ENCODE data around the gene RAD1.
"Not testable (repeated sequence)": the region's sequence is repeated elsewhere in the genome, so short reads cannot be mapped to it uniquely, and the experiment has no call there.

The RAD1 gene, protein sequence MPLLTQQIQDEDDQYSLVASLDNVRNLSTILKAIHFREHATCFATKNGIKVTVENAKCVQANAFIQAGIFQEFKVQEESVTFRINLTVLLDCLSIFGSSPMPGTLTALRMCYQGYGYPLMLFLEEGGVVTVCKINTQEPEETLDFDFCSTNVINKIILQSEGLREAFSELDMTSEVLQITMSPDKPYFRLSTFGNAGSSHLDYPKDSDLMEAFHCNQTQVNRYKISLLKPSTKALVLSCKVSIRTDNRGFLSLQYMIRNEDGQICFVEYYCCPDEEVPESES

DNA sequence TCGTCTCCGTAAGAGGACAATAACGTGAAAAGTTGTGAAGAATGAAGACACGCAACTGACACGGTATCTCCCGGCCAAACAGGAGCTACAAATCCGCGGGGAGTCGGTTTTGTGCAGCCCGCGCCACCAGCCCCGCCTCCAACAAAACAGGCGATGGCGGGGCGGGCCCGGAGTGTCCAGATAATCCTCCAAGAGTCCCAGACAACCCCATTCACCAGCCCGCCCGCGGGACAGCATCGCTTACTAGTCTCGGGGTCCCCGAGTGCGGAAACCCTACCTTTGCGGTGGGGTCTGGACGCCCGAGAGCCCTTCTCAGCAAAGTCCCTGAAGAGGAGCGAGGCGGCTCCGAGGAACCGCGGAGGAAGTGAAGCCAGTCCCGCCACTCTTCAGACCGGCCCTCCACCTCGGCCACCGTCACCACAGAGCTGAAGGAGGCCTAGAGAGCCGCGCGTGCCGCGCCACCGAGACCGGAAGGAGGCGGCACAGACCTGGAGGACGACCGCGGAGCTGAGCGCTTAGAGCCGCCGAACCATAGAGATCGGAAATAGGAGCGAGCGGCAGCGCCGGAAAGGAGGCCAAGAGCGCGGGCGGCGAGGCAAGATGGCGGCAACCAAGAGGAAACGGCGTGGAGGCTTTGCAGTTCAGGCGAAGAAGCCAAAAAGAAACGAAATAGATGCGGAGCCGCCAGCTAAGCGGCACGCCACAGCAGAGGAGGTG is at the start of gene RAD1, which contains the start of gene BRIX1:
Gene RAD1 (minus strand): TSS at position 366 of the 717 bp plus-strand sequence. CDS start 612 bp downstream, outside the sequence.
Gene BRIX1 (plus strand): TSS at position 573 of the 717 bp plus-strand sequence. CDS start 28 bp downstream, at position 601.
- DNase-seq = peak; percentile 99

DNA sequence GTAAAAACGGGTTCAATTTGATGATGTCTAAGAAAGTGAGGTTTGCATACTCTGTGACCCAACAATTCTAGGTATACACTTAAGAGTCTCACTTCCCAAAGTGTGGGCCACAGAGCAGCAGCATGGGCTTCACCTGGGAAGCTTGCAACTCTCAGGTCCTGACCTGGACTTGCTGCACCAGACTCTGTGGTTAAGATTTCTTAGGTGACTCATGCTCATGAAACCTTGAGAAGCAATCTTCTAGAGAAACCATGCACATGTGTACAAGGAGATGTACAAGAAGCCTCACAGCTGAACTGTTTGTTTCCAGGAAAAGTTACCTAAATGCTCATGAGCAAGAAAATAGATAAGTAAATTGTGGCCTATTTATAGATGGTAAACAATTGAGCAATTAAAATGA is 44.0 kb upstream of the RAD1 start:
- DNase-seq = no peak

DNA sequence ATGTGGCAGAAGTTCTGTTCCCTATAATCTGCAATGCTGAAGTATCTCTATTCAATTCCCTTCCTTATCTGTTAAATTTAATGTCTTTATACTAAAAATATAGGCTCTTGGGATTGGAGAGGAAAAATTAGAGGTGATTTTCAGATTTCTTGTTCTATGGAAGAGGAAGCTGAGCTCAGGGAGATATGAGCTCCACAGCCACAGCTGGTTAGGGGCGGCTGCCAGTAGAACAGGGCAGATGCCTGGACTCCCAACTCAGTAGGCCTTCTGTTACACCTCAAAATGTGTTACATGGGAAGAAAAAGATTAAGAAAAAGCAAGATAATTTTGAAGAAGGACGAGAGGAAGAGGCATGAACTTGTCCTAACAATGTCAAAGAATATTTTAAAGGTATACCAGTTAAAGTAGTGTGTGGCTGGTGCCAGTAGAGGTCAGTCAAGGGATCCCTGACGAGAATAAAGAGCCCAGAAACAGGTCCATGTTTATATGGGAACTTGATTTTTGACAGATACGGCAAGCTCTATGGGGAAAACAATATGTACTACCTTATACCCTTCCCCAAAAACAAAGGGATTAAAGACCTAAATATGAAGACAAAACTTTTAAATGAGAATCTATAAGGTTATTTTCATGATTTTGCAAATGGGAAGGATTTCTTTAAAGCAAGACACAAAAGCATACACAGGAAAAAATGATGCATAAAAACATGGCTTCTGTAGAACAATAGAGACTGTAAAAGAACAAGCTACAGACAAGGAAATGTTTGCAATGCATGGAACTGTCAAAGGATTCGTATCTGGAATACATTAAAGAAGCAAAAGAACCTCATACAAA is 42.8 kb upstream of the RAD1 start:
- DNase-seq = no peak

DNA sequence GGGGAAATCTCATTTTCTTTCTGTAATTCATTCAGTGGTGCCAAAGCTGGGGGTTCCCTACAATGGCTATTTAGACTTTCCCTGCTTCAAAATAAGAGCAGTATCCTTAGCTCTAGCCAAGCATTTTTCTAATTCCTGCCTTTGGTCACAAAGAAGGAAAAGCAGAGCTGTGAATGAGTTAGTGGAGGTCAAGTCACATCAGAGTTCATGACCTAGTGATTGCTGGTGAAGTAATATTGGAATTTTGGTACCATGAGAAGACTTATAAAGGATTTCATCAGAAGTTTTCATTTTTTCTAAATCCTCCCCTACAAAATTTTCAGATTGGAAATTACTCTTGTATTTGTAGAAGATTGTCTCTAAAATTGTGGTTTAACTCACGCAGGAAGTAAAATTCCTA is 42.0 kb upstream of the RAD1 start:
- DNase-seq = no peak

DNA sequence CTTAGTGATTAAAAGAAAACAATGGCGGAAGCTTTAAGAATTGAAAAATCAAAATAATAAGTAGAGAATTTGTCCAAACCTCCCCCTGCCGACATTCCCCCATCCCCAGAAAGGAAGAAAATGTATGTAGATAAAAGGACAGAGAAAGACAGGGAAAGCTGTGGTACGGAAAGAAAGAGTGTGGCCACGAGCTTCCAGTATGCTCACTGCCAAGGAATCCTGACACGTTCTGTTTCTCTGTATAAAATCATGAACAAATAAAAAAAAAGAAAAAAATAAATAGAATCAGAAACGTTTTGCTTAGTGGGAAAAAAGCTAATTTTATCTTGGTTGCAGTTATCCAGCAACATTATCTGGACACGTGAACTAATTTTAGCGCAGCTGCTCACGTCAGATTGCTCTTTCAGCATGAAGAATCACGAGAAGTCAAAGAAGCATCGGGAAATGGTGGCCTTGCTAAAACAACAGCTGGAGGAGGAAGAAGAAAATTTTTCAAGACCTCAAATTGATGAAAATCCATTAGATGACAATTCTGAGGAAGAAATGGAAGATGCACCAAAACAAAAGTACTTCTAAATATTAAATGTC is 29.2 kb upstream of the RAD1 start:
- DNase-seq = no peak

DNA sequence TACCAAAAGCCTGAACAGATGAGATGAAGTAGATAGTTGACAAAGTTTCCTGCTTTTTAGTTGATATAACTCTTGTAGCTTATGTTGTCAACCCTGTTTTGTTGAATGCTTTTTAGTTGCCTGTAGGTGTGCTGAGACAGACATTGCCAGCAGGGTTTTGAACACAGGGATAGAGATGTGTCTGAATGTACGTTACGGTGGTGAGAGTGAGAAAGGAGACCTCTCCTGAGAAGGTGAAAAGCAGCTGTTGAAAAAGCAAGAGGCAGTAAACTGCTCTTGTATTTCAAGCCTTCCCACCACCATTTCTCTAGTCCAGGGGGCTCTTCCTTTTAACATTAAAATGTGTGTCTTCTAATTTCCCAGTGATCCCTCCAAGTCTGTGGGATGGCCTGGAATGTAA is 28.7 kb upstream of the RAD1 start:
- no peak for DNase-seq

DNA sequence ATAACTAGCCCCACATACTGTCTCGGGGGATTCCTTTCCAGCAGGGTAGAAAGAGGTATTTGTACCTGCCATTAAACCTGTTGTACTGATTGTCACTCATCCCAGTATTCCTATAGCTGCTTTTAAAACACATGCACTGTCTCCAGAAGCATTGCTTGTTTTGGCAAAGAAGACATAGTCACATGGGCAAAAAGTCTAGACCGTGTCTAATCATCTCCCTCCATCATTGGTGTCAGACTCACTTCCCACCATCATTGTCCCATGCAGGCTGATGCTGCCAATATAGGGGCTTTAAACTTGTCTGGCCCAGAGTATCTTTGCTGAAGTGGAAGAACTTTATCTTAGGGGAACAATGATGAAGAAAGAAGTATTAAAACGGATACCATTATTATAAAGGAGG is 26.6 kb upstream of the RAD1 start:
- DNase-seq = no peak

DNA sequence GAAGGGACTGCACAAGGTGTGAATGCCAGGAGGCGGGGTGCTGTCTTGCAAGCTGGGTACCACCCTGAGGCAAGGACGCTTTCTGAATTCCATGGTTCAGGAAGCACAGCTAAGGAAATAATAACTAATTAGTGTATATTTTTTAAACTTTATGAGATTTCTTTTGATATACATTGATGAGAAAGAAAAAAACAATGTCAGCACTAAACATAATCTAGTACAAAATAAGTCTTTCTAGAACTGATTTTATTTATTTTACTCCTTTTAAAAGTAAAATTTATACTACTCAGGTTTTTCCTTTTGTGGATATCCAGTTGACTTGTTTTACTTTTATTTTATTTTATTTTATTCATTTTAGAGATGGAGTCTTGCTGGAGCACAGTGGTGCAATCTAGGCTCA is 17.6 kb upstream of the RAD1 start:
- no peak for DNase-seq

DNA sequence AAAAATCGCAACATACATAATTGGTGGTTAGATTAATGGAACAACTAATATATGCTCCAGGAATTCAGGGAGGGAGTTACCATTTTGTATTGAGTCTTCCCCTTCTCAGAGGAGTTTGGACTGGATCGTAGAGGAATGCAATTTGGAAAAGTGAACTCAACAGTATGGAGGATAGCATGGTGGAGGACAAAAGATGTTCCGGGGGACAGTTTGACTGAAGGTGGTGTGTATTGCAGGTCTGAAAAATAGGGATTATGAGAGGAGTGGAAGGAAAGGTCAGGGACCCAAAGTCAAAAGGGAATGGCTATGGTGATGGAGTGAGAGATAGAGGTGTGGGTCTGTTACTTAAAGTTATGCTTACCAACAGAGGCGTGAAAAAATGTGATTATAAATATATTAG is 15.6 kb upstream of the RAD1 start:
- no peak for DNase-seq

DNA sequence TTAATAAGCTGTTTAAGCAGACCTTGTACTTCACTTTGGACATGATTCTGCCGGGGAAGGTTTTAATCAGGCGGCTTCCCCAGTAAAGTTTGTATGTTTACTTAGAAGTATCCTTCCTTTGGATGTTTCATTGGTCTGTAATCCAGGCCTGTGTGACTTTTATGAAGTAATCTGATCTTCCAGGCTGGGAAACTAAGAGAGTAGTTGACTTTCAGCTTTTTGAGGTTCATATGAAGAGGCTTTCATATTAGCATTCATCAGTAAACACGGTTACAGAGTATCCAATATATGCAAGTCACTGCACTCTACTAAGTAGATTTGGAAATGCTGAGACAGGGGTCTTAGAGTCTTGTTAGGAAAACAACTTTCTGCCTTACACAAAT is 15.1 kb upstream of the RAD1 start:
- DNase-seq = no peak

DNA sequence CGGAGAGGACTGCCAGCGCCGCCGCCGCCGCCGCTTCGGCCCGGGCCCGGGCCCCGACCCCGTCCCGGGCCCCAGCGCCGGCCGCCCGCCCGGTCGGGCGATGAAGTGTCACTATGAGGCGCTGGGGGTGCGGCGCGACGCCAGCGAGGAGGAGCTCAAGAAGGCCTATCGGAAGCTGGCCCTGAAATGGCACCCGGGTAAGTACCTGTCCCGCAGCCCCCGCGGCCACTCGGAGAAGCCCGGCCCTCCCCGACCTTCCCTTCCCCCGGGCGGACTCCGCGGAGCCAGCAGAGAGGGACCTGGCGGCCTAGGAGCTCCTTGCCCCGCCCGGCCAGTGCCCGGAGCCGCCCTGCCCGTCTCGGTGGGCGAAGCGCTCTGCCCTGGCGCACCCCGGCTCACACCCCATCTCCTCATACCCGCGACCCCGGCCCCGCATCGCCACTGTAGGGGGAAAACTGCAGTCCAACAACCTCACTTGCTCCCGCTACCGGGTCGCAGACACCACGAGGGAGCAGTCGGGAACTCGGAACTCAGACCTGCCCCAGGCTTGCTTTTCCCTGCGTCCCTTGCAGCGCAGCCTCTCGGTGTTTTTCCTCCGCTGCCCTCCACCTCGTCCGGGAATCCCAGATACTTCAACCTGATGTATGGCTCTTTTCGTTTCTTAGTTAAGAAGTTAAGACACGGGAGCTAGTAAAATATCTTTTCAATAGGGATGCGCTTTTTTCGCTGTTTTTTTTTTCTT is 14.6 kb upstream of the RAD1 start:
- DNase-seq = peak; percentile 91

DNA sequence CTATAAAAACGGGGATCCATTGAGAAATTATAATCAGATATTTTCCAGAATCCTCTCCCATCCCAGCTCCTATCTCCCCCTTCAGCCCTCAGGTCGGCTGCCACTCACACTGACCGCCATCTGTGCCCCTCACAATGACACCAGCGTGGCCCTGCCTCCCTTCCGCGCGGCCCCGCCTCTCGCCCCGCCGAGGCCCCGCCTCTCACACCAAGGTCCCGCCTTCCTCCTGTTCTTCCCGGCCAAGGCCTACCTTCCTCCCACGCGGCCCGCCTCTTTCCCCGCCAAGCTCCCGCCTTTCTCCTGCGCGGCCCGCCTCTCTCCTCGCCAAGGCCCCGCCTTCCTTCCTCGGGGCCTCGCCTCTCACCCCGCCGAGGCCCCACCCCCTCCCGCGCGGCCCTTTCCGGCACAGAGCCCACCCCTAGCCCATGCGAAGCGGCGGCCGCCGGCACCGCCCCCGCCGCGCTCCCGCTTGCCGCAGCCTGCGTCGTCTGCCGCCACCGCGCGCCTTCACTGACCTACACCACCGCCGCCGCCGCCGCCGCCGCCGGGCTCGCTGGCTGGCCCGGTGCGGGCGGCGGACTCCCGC is 13.9 kb upstream of the RAD1 start, which contains the start of gene DNAJC21:
Gene DNAJC21 (plus strand): TSS at position 426 of the 586 bp plus-strand sequence. CDS start 261 bp downstream, outside the sequence.
- DNase-seq = peak; percentile 99

DNA sequence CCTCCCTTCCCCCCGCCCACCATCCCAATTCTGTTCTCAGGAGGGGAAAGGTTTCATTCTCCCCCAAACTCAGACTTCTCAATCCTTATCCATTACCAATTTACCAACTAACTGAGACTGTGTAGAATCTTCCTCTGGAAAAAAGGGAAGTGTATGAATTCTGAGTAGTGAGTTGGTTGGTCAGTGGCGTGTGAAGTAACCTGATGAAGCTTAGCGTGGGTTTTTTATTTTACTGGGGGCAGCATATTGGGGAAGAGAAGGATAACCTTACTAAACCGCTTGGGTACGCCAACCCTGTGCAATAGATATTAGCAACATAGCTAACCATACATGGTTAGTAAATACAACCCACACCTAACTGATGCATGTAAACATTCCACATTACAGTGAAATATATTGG is 13.0 kb upstream of the RAD1 start:
- DNase-seq = no peak

DNA sequence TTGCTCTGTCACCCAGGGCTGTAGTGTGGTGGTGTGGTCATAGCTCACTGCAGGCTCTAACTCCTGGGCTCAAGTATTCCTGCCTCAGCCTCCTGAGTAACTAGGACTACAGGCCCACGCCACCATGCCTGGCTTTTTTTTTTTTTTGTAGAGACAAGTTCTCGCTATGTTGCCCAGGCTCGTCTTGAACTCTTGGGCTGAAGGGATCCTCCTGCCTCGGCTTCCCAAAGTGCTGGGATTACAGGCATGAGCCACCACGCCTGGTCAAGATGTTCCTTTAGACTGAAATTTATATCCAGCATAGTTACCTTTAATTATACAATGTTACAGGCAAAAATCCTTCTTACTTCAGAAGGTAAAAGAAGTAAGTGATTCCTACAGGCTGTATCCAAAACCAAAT is 12.5 kb upstream of the RAD1 start:
- DNase-seq = no peak

DNA sequence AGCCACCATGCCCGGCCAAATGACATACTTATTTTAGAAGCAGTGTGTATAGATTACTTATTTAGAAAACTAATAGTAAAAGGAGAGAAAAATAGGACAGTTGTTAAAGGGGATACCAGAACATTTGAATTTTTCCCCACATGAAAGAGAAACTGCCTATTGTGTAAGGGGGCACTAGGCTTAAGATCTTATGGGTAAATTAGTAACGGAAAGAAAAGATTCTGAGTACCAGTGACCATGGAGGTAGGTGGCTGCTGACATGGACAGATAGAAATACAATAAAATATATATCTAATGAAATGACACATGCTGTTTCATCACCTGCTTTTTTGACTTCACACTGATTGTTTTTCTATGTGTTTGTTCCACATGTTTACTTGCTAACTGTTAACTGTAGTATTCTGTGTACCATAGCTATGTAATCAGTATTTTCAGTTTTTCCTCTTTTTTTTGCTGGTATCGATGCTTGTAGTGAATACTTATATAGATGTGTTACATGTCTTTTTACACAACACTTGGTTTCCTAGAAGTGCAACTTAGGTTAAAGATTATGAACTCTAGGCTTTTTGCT is 11.1 kb upstream of the RAD1 start:
- DNase-seq = no peak

DNA sequence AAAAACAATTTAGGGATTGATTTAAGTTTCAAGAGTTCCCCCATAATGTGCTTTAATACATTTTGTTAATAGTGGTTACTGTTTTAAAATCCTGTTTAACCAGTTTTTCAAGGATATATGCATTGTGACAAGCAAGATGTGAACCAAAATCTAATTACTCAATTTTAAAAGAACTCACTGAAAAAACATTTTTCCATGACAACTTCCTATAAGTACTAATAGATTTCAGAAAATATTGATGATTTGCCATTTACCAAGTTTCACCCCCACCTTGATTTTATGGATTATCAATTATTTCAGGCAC is 9.1 kb upstream of the RAD1 start:
- DNase-seq = no peak

DNA sequence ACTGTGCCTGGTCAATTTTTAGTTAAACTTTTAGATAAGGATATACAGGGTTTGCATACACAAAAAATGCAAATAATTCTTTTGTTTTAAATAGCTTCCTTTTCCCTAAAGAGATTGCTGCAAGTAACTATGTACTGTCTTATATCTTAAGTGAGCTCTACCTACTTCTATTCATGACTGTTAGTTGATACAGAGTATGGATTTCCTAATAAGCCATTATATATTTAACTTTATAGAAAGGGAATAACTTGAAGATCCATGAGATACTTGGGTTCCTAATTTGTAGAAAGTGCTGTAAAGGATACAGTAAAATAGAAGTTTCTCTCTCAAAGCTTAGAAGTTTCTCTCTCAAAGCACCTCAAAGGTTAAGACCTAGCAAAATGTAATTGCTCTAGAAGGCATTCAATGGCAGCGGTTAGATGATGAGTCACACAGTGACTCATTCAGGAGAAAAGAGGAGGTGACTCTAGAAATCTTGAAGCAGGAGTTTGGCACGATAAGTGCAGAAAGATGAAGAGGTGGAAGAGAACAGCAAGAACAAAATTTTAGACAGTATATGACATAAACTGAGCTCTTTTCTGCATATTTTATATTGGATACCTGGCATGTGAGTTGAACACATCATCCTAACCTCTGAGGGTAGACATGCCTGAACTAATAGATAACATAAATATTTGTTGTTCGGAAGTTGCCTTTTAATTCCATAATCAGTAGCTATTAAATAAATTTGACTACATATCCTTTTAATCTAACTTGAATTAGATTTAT is 8.6 kb upstream of the RAD1 start:
- DNase-seq = no peak

DNA sequence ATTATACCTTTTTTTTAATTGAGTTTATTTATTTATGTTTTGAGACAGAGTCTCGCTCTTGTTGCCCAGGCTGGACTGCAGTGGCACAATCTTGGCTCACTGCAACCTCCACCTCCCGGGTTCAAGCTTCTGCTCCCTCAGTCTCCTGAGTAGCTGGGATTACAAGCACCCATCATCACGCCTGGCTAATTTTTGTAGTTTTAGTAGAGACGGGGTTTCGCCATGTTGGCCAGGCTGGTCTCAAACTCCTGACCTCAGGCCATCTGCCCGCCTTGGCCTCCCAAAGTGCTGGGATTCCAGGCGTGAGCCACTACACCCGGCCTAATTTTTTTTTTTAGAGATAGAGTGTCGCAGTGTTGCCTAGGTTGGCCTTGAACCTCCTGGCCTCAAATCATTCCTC is 8.0 kb upstream of the RAD1 start:
- DNase-seq = not testable (repeated sequence)

DNA sequence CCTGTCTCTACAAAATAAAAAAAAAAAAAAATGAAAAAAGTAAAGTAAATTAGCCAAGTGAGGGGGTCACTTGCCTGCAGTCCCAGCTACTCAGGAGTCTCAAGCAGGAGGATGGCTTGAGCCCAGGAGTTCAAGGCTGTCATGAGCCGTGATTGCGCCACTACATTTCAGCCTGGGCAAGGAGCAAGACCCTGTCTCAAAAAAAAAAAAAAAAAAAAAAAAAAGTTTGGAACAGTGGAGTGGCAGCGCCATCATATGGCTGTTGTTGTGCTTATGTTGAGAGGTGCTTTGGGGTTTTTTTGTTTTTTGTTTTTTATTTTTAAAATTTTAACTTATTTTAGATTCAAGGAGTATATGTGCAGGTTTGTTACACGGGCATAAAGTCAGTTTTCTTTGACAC is 3.8 kb upstream of the RAD1 start:
- DNase-seq = no peak

DNA sequence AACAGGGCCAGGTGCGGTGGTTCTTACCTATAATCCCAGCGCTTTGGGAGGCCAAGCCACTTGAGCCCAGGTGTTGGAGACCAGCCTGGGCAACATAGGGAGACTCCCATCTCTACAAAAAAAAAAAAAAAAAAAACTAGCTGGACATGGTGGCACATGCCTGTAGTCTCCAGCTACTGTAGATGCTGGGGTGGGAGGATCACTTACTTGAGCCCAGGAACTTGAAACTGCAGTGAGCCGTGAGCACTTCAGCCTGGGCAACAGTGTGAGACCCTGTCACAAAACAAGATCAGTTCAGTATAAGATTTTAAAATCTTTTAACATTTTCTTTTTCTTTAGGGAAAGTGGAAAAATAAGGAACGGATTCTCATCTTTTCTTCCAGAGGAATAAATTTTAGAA is 2.7 kb upstream of the RAD1 start:
- DNase-seq = no peak

DNA sequence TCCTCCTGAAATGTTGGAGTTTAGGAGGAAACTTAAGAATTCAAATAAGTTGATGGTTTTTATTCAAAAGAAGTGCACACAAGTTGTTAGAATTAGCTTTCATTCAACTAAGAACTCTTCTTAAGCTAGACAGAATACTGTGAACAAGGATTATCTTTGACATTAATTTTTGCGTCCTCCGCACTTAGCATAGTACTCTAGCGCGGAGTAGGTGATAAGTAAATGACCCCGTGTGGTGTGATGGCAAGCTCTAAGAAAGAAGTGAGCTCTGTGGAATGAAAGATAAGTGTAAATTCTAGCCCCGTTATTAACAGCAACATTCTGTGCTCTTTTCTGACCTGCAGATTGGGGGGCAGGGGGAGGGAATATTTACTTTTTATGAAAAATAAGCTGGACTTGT is 1.2 kb upstream of the RAD1 start:
- no peak for DNase-seq
